Esophagus squamous epithelium (tissue), 4 donors: Measurements from ENCODE around the gene PALM3.

Source experiments
- POLR2A ChIP-seq, 4 donors: fragments of 450-650 bp; IDR thresholded peaks; one replicate each; pipeline ENCODE4 v1.6.1; 2017; ENCODE audit warnings: antibody characterized with exemption in 4 of 4, mild to moderate bottlenecking in 4 of 4, moderate library complexity in 3 of 4
- TF ChIP-seq, protein P1 (sequence below), 6 experiments: fragments of 450-650 bp in 4 of 6; fragments of 200-600 bp in 2 of 6; sonication (generic) in 2 of 6; IDR thresholded peaks; one replicate each; pipeline ENCODE4 v1.5.1; 2016 to 2019; ENCODE audit warnings: antibody characterized with exemption in 6 of 6, mild to moderate bottlenecking in 4 of 6, moderate library complexity in 4 of 6

DNA sequence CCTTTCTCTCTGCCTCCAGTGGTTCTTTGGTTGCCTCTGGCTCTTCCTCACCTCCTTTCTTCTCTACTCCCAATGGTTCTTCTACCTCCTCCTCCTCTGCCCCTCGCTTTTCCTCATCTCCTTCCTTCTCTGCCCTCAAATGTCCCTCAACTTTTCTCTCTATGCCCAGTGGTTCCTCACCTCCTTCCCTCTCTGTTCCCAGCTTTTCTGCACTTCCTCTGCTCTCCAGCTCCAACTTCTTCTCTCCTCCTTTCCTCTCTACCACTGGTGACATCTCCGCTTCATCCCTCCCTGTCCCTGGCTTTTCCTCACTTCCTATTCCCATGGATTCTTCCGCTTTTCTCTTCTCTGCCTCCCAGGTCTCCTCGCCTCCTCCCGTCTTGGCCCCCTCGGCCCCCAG is 7.8 kb downstream of the PALM3 start:
- TF ChIP-seq, protein P1, sequence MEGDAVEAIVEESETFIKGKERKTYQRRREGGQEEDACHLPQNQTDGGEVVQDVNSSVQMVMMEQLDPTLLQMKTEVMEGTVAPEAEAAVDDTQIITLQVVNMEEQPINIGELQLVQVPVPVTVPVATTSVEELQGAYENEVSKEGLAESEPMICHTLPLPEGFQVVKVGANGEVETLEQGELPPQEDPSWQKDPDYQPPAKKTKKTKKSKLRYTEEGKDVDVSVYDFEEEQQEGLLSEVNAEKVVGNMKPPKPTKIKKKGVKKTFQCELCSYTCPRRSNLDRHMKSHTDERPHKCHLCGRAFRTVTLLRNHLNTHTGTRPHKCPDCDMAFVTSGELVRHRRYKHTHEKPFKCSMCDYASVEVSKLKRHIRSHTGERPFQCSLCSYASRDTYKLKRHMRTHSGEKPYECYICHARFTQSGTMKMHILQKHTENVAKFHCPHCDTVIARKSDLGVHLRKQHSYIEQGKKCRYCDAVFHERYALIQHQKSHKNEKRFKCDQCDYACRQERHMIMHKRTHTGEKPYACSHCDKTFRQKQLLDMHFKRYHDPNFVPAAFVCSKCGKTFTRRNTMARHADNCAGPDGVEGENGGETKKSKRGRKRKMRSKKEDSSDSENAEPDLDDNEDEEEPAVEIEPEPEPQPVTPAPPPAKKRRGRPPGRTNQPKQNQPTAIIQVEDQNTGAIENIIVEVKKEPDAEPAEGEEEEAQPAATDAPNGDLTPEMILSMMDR (IDR thresholded peaks at IDR 0.05), result no peak
- TF ChIP-seq POLR2A (IDR thresholded peaks at IDR 0.05), result no peak
